T47D (cell line): ENCODE data around the gene RALGPS1.
A peak's percentile ranks its signal among the peaks of the same experiment; 100 is the strongest.

Source experiments
- DNase-seq, 2 experiments: peaks; one replicate each; pipeline versions ENCODE4 v3.0.0 to v3.0.0-alpha.2; 2011 to 2012; ENCODE audit warnings: low read depth in 1 of 2, low spot score in 1 of 2
- JUND ChIP-seq: IDR thresholded peaks from 2 replicates; pipeline ENCODE4 v1.6.1; 2012; ENCODE audit warnings: low read depth
- in situ Hi-C: cut with HindIII; loops from 2 replicates; pipeline ENCODE4 v1.10.0; 2016; ENCODE audit warnings: low sequenced_read_pairs, low pct_unique_long_range_greater_than_20kb

RALGPS1 gene

GRCh38 chr9:126914458-126915280 lies at the start of gene RALGPS1:
Gene RALGPS1 (plus strand): TSS chr9:126914782. CDS start chr9:126962290, 47,508 bp downstream.
- peak; percentile 98 for DNase-seq
- no peak for TF ChIP-seq JUND
- in situ Hi-C loops: no loop called here

- no peak for TF ChIP-seq JUND
- DNase-seq: no peak
- in situ Hi-C loops: no loop called here
Observed at GRCh38 chr9:126869368-126869767, 45.2 kb upstream of the RALGPS1 start.

- in situ Hi-C loops: no loop called here
- no peak for TF ChIP-seq JUND
Observed at GRCh38 chr9:126872516-126872915, 42.1 kb upstream of the RALGPS1 start.

GRCh38 chr9:126874546-126875314 lies 39.9 kb upstream of the RALGPS1 start:
- in situ Hi-C loops: no loop called here
- TF ChIP-seq JUND: no peak
- DNase-seq: peak; percentile 29 to 81

More at GRCh38 chr9:126872516-126872915, 42.1 kb upstream of the RALGPS1 start:
- DNase-seq: no peak

- no peak for DNase-seq
- in situ Hi-C loops: no loop called here
- no peak for TF ChIP-seq JUND
Observed at GRCh38 chr9:126875756-126876510, 38.6 kb upstream of the RALGPS1 start.

- no peak for DNase-seq
- in situ Hi-C loops: no loop called here
- TF ChIP-seq JUND: no peak
Observed at GRCh38 chr9:126876531-126876930, 38.1 kb upstream of the RALGPS1 start.

GRCh38 chr9:126877418-126877817 lies 37.2 kb upstream of the RALGPS1 start:
- no peak for DNase-seq
- no peak for TF ChIP-seq JUND
- in situ Hi-C loops: no loop called here

- no peak for TF ChIP-seq JUND
- in situ Hi-C loops: no loop called here
Observed at GRCh38 chr9:126879288-126879687, 35.3 kb upstream of the RALGPS1 start.

GRCh38 chr9:126880226-126880946 lies 34.2 kb upstream of the RALGPS1 start:
- TF ChIP-seq JUND: no peak
- DNase-seq: no peak
- in situ Hi-C loops: no loop called here

More at GRCh38 chr9:126879288-126879687, 35.3 kb upstream of the RALGPS1 start:
- DNase-seq: no peak

- in situ Hi-C loops: no loop called here
- DNase-seq: no peak
- TF ChIP-seq JUND: no peak
Observed at GRCh38 chr9:126880947-126881332, 33.6 kb upstream of the RALGPS1 start.

GRCh38 chr9:126882746-126883145 lies 31.8 kb upstream of the RALGPS1 start:
- in situ Hi-C loops: no loop called here
- no peak for TF ChIP-seq JUND
- DNase-seq: no peak

- TF ChIP-seq JUND: no peak
Observed at GRCh38 chr9:126883636-126884035, 30.9 kb upstream of the RALGPS1 start.

More at GRCh38 chr9:126883636-126884035, 30.9 kb upstream of the RALGPS1 start:
- DNase-seq: no peak
- in situ Hi-C loops: no loop called here
